Activated T-cell treated with anti-CD3 and anti-CD28 coated beads, Interleukin-2, amount 50 U/mL, for 4 hours (primary cell): ENCODE measurements around the gene GTF3C2. TPM values are rescaled to one million over a fixed set of nuclear protein-coding genes. Genes with fewer than 3 reads are reported as not detected.
"Not testable (repeated sequence)": the region's sequence is repeated elsewhere in the genome, so short reads cannot be mapped to it uniquely, and the experiment has no call there.

Experiments used
- ATAC-seq, 2 donors: fragments of 200-7000 bp; cut with Tn5 transposase; one replicate each; pipeline ENCODE4 v1.10.0; 2021
- DNase-seq: peaks from one replicate; pipeline ENCODE4 v3.0.0-alpha.2; 2020
- H3K27me3 Mint-ChIP-seq: one replicate; pipeline ENCODE4 v1.8.0; 2021; ENCODE audit warnings: low read depth, mixed read lengths
- H3K36me3 Mint-ChIP-seq: one replicate; pipeline ENCODE4 v1.8.0; 2022; ENCODE audit warnings: mixed read lengths; ENCODE audit not compliant: insufficient read depth
- H3K4me1 Mint-ChIP-seq: one replicate; pipeline ENCODE4 v1.8.0; 2021; ENCODE audit warnings: low read depth, mixed read lengths
- H3K4me3 Mint-ChIP-seq: one replicate; pipeline ENCODE4 v1.8.0; 2021; ENCODE audit warnings: mild to moderate bottlenecking, moderate library complexity, mixed read lengths
- H3K9me3 Mint-ChIP-seq: one replicate; pipeline ENCODE4 v1.8.0; 2021; ENCODE audit warnings: mixed read lengths
- total RNA-seq, 3 donors: library from RNA; stranded (reverse); gene quantifications; one replicate each; pipeline ENCODE4 v1.2.1, GENCODE V29; 2021

GTF3C2 gene
- total RNA-seq, 3 donors from 2014 or later = 102 to 110 (median 107) TPM

- H3K27me3 Mint-ChIP-seq = peaks cover 27% of the 10 kb centered on the region
- no peak overlapping the region for H3K4me3 Mint-ChIP-seq
- peaks cover 13% of the 10 kb centered on the region for H3K4me1 Mint-ChIP-seq
- peaks cover 12% of the 10 kb centered on the region for H3K36me3 Mint-ChIP-seq
- DNase-seq (no peak), ATAC-seq (no peak)
- no peaks in the 10 kb centered on the region for H3K9me3 Mint-ChIP-seq
Measured at GRCh38 chr2:27305516-27305915, 51.0 kb downstream of the GTF3C2 start.

GRCh38 chr2:27304488-27305240 is 51.9 kb downstream of the GTF3C2 start:
- H3K9me3 Mint-ChIP-seq = no peaks in the 10 kb centered on the region
- peaks cover 8% of the 10 kb centered on the region for H3K36me3 Mint-ChIP-seq
- DNase-seq (no peak), ATAC-seq (no peak)
- H3K4me3 Mint-ChIP-seq = no peak overlapping the region
- H3K4me1 Mint-ChIP-seq = peaks cover 13% of the 10 kb centered on the region
- H3K27me3 Mint-ChIP-seq = peaks cover 27% of the 10 kb centered on the region

- Mint-ChIP-seq H3K4me3 (peak overlapping the region; percentile 64), H3K36me3 (no peaks in the 10 kb centered on the region), H3K4me1 (peaks cover 13% of the 10 kb centered on the region), H3K27me3 (peaks cover 26% of the 10 kb centered on the region), H3K9me3 (no peaks in the 10 kb centered on the region)
- ATAC-seq (peak; percentile 45 to 52), DNase-seq (no peak)
Measured at GRCh38 chr2:27303093-27304025, 53.2 kb downstream of the GTF3C2 start.

- not testable (repeated sequence) for H3K4me1 Mint-ChIP-seq, H3K36me3 Mint-ChIP-seq, ATAC-seq, DNase-seq, H3K9me3 Mint-ChIP-seq, H3K4me3 Mint-ChIP-seq
- peaks cover 14% of the 10 kb centered on the region for H3K27me3 Mint-ChIP-seq
Measured at GRCh38 chr2:27300606-27301005, 56.0 kb downstream of the GTF3C2 start.

- peaks cover 5% of the 10 kb centered on the region for H3K4me1 Mint-ChIP-seq
- no peak for ATAC-seq
- H3K4me3 Mint-ChIP-seq = no peak overlapping the region
- no peaks in the 10 kb centered on the region for H3K9me3 Mint-ChIP-seq
- no peaks in the 10 kb centered on the region for H3K36me3 Mint-ChIP-seq
- H3K27me3 Mint-ChIP-seq = peaks cover 3% of the 10 kb centered on the region
- no peak for DNase-seq
Measured at GRCh38 chr2:27298391-27299080, 58.0 kb downstream of the GTF3C2 start.

GRCh38 chr2:27297195-27297594 is 59.4 kb downstream of the GTF3C2 start:
- ATAC-seq (no peak), DNase-seq (no peak)
- Mint-ChIP-seq H3K4me3 (no peak overlapping the region), H3K27me3 (peaks cover 7% of the 10 kb centered on the region), H3K4me1 (no peaks in the 10 kb centered on the region), H3K9me3 (no peaks in the 10 kb centered on the region), H3K36me3 (no peaks in the 10 kb centered on the region)

GRCh38 chr2:27296481-27296880 is 60.1 kb downstream of the GTF3C2 start:
- Mint-ChIP-seq H3K27me3 (peaks cover 12% of the 10 kb centered on the region), H3K9me3 (no peaks in the 10 kb centered on the region), H3K4me3 (no peak overlapping the region), H3K4me1 (no peaks in the 10 kb centered on the region), H3K36me3 (no peaks in the 10 kb centered on the region)
- ATAC-seq = no peak
- no peak for DNase-seq

- no peak overlapping the region for H3K4me3 Mint-ChIP-seq
- H3K9me3 Mint-ChIP-seq = no peaks in the 10 kb centered on the region
- no peaks in the 10 kb centered on the region for H3K4me1 Mint-ChIP-seq
- H3K36me3 Mint-ChIP-seq = no peaks in the 10 kb centered on the region
- ATAC-seq = no peak
- peaks cover 12% of the 10 kb centered on the region for H3K27me3 Mint-ChIP-seq
- no peak for DNase-seq
Measured at GRCh38 chr2:27294928-27295327, 61.6 kb downstream of the GTF3C2 start.

- H3K27me3 Mint-ChIP-seq = peaks cover 13% of the 10 kb centered on the region
- no peak overlapping the region for H3K4me3 Mint-ChIP-seq
- no peaks in the 10 kb centered on the region for H3K9me3 Mint-ChIP-seq
- no peaks in the 10 kb centered on the region for H3K36me3 Mint-ChIP-seq
- ATAC-seq = no peak
- DNase-seq = no peak
- no peaks in the 10 kb centered on the region for H3K4me1 Mint-ChIP-seq
Measured at GRCh38 chr2:27291865-27292264, 64.7 kb downstream of the GTF3C2 start.

GRCh38 chr2:27290549-27290948 is 66.0 kb downstream of the GTF3C2 start:
- Mint-ChIP-seq H3K36me3 (no peaks in the 10 kb centered on the region), H3K4me1 (no peaks in the 10 kb centered on the region), H3K27me3 (peaks cover 13% of the 10 kb centered on the region), H3K9me3 (no peaks in the 10 kb centered on the region), H3K4me3 (no peak overlapping the region)
- ATAC-seq (no peak), DNase-seq (no peak)

- no peak for ATAC-seq
- Mint-ChIP-seq H3K9me3 (no peaks in the 10 kb centered on the region), H3K4me1 (no peaks in the 10 kb centered on the region), H3K36me3 (no peaks in the 10 kb centered on the region), H3K27me3 (peaks cover 13% of the 10 kb centered on the region), H3K4me3 (no peak overlapping the region)
- DNase-seq = no peak
Measured at GRCh38 chr2:27288610-27289009, 68.0 kb downstream of the GTF3C2 start.

GRCh38 chr2:27285481-27285880 is 71.1 kb downstream of the GTF3C2 start:
- Mint-ChIP-seq H3K36me3 (no peaks in the 10 kb centered on the region), H3K4me3 (no peak overlapping the region), H3K9me3 (no peaks in the 10 kb centered on the region), H3K4me1 (no peaks in the 10 kb centered on the region), H3K27me3 (peaks cover 21% of the 10 kb centered on the region)
- ATAC-seq (no peak), DNase-seq (no peak)

GRCh38 chr2:27284996-27285395 is 71.6 kb downstream of the GTF3C2 start:
- no peak overlapping the region for H3K4me3 Mint-ChIP-seq
- no peak for DNase-seq
- no peak for ATAC-seq
- H3K9me3 Mint-ChIP-seq = no peaks in the 10 kb centered on the region
- H3K36me3 Mint-ChIP-seq = no peaks in the 10 kb centered on the region
- H3K27me3 Mint-ChIP-seq = peaks cover 21% of the 10 kb centered on the region
- no peaks in the 10 kb centered on the region for H3K4me1 Mint-ChIP-seq

GRCh38 chr2:27282892-27283291 is 73.7 kb downstream of the GTF3C2 start:
- ATAC-seq = no peak
- Mint-ChIP-seq H3K4me3 (no peak overlapping the region), H3K36me3 (no peaks in the 10 kb centered on the region), H3K4me1 (peaks cover 1% of the 10 kb centered on the region), H3K27me3 (peaks cover 21% of the 10 kb centered on the region), H3K9me3 (no peaks in the 10 kb centered on the region)
- DNase-seq = no peak
